Subcutaneous adipose tissue (tissue), 4 donors: ENCODE measurements around the gene LCAT. TPM values are rescaled to one million over a fixed set of nuclear protein-coding genes. Genes with fewer than 3 reads are reported as not detected.

Experiments used
- CTCF ChIP-seq: fragments of 450-650 bp; IDR thresholded peaks from one replicate; pipeline ENCODE4 v1.5.1; 2016; ENCODE audit warnings: low read depth, mild to moderate bottlenecking, control low read depth, antibody characterized with exemption, moderate library complexity
- total RNA-seq, 4 donors: library from RNA; depleted of rRNA; stranded (reverse); fragments of >200 nt; gene quantifications; one replicate each; pipeline ENCODE4 v1.1.0, GENCODE V29; 2016

The LCAT gene
- total RNA-seq, 4 donors from 2014 or later: 7.9 to 16.2 (median 10.5) TPM

- TF ChIP-seq CTCF: no peak
Measured at GRCh38 chr16:67943256-67943618, 683 bp downstream of the LCAT start.

- no peak for TF ChIP-seq CTCF
Measured at GRCh38 chr16:67942510-67943255, 1.2 kb downstream of the LCAT start.

- TF ChIP-seq CTCF: no peak
Measured at GRCh38 chr16:67942200-67942509, 1.8 kb downstream of the LCAT start.

GRCh38 chr16:67941469-67942199, 2.3 kb downstream of the LCAT start:
- TF ChIP-seq CTCF: no peak

- no peak for TF ChIP-seq CTCF
Measured at GRCh38 chr16:67940446-67941089, 3.4 kb downstream of the LCAT start.

GRCh38 chr16:67939507-67940445, 4.1 kb downstream of the LCAT start:
- TF ChIP-seq CTCF: no peak
